ENCODE data around the gene FADD. TPM values are rescaled to one million over a fixed set of nuclear protein-coding genes. Genes with fewer than 3 reads are reported as not detected.
A peak's percentile ranks its signal among the peaks of the same experiment; 100 is the strongest.

The FADD gene
- total RNA-seq, 2 donors from 2014 or later = 9.1 to 14.2 TPM

DNA sequence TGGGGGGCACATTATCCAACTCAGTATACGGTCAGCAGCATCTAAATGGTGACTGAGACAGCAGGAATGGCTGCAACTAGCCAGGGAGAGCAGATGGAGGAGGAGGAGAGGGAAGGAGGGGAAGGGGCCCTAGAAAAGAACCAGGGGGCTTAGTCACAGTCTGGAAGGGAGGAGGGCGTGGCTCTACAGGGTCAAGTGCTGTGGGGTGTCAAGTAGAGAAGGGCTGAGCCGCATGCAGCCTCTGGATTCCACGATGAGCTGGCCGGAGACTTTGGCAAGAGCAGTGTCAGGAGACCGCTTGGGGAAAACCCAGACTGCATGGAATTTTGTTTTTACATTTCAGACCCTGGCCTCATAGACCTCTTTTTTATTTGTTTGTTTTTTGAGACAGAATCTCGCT lies 41.6 kb downstream of the FADD start:
- ATAC-seq (no peak), DNase-seq (peak in 1 of 4 donors; percentile 8)
- no peaks in the 10 kb centered on the region for H3K27me3 ChIP-seq
- H3K9me3 ChIP-seq = no peaks in the 10 kb centered on the region
- H3K27ac ChIP-seq = no peak overlapping the region
- no peaks in the 10 kb centered on the region for H3K36me3 ChIP-seq (replicated peaks in 1 of 2; ENCODE audit: insufficient read depth in 1 of 2, low read depth in 2 of 2)
- WGBS, 2 donors = 74 to 83% methylated on average over 7 of the region's 7 CpGs
- H3K4me1 ChIP-seq = no peaks in the 10 kb centered on the region
- no peak overlapping the region for H3K4me3 ChIP-seq
- intact Hi-C loops (cut with DNase I) = no loop called here
- TF ChIP-seq, protein P1, sequence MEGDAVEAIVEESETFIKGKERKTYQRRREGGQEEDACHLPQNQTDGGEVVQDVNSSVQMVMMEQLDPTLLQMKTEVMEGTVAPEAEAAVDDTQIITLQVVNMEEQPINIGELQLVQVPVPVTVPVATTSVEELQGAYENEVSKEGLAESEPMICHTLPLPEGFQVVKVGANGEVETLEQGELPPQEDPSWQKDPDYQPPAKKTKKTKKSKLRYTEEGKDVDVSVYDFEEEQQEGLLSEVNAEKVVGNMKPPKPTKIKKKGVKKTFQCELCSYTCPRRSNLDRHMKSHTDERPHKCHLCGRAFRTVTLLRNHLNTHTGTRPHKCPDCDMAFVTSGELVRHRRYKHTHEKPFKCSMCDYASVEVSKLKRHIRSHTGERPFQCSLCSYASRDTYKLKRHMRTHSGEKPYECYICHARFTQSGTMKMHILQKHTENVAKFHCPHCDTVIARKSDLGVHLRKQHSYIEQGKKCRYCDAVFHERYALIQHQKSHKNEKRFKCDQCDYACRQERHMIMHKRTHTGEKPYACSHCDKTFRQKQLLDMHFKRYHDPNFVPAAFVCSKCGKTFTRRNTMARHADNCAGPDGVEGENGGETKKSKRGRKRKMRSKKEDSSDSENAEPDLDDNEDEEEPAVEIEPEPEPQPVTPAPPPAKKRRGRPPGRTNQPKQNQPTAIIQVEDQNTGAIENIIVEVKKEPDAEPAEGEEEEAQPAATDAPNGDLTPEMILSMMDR (IDR thresholded peaks at IDR 0.05) = no peak
- TF ChIP-seq POLR2A (IDR thresholded peaks at IDR 0.05) = no peak

DNA sequence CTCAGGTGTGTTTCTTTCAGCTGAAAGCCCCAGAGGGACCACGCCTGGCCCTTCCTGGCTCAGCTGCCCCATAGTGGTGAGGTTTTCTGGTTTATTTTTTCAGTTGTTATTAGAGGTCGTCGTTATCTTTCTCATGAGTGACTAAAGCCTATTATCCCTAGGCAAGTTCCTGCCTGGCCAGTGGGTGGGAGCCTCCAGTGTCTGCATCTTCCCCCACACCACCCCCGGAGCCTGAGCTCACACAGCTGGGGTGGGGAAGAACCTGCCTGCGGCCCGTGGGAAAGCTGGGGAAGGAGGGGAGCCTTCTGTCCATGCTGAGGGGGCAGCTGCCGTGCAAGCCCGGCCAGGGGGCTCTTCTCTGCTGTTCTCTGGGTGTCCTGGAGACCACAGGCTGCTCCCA lies 43.1 kb downstream of the FADD start:
- H3K9me3 ChIP-seq = no peaks in the 10 kb centered on the region
- TF ChIP-seq POLR2A (IDR thresholded peaks at IDR 0.05) = no peak
- TF ChIP-seq, protein P1 (IDR thresholded peaks at IDR 0.05) = no peak
- no peaks in the 10 kb centered on the region for H3K36me3 ChIP-seq (replicated peaks in 1 of 2; ENCODE audit: insufficient read depth in 1 of 2, low read depth in 2 of 2)
- intact Hi-C loops (cut with DNase I) = no loop called here
- ATAC-seq (no peak), DNase-seq (no peak)
- H3K4me1 ChIP-seq = no peaks in the 10 kb centered on the region
- H3K4me3 ChIP-seq = no peak overlapping the region
- no peaks in the 10 kb centered on the region for H3K27me3 ChIP-seq
- WGBS, 2 donors = 49 to 51% methylated on average over 7 to 8 of the region's 8 CpGs
- no peak overlapping the region for H3K27ac ChIP-seq

DNA sequence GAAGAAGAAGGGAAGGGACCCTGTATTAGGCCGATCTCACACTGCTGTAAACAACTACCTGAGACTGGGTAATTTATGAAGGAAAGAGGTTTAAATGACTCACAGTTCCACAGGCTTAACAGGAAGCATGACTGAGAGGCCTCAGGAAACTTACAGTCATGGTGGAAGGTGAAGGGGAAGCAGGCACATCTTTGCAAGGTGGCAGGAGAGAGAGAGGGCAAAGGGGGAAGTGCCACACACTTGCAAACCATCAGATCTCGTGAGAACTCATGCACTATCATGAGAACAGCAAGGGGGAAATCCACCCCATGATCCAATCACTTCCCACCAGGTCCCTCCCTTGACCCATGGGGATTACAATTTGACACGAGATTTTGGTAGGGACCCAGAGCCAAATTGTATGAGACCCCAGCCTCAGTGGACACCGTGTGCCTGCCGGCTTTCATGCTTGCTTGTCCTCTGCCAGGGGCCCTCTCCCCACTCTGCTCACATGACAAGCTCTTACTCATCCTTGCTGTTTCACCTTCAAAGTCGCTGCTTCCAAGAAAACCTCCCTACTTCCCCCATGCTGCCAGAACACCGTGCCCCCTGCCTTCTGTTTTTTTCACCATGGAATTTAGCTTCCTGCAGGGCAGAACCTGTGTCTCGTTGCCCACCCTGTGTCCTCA lies 44.1 kb downstream of the FADD start:
- TF ChIP-seq, protein P1 (IDR thresholded peaks at IDR 0.05) = no peak
- no peak for TF ChIP-seq POLR2A (IDR thresholded peaks at IDR 0.05)
- intact Hi-C loops (cut with DNase I) = no loop called here
- ATAC-seq = no peak
- Histone ChIP-seq H3K36me3 (replicated peaks in 1 of 2; ENCODE audit: insufficient read depth in 1 of 2, low read depth in 2 of 2) (no peaks in the 10 kb centered on the region), H3K4me3 (no peak overlapping the region), H3K9me3 (no peaks in the 10 kb centered on the region), H3K4me1 (no peaks in the 10 kb centered on the region), H3K27ac (no peak overlapping the region), H3K27me3 (no peaks in the 10 kb centered on the region)
- WGBS, 2 donors = 53 to 66% methylated on average over 8 of the region's 8 CpGs
- no peak for DNase-seq

DNA sequence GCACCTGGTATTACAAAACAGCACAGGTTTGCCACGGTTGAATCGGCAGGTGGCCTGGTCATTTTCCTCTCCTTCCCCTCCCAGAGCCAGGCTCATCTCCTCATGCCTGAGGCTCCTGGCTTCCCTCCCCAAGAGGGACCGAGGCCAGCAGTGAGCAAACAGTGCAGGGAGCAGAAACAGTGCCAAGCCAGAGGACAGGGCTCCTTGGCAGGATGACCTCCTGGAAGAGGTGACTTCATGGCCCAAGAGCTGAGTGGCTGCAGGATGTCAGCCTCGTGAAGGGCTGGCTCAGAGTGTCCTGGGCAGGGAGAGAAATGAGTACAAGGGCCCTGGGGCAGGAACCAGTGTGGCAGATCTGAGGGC lies 44.6 kb downstream of the FADD start:
- Histone ChIP-seq H3K4me3 (no peak overlapping the region), H3K36me3 (replicated peaks in 1 of 2; ENCODE audit: insufficient read depth in 1 of 2, low read depth in 2 of 2) (no peaks in the 10 kb centered on the region), H3K27ac (no peak overlapping the region), H3K9me3 (no peaks in the 10 kb centered on the region), H3K27me3 (no peaks in the 10 kb centered on the region), H3K4me1 (no peaks in the 10 kb centered on the region)
- ATAC-seq (no peak), DNase-seq (peak in 1 of 4 donors; percentile 10)
- 29 to 41% methylated on average over 4 of the region's 4 CpGs for WGBS, 2 donors
- intact Hi-C loops (cut with DNase I) = no loop called here
- no peak for TF ChIP-seq POLR2A (IDR thresholded peaks at IDR 0.05)
- TF ChIP-seq, protein P1 (IDR thresholded peaks at IDR 0.05) = no peak

Measured in body of pancreas (tissue), 4 donors.